Measurements from ENCODE around the gene PLA2G4C.

The PLA2G4C gene

DNA sequence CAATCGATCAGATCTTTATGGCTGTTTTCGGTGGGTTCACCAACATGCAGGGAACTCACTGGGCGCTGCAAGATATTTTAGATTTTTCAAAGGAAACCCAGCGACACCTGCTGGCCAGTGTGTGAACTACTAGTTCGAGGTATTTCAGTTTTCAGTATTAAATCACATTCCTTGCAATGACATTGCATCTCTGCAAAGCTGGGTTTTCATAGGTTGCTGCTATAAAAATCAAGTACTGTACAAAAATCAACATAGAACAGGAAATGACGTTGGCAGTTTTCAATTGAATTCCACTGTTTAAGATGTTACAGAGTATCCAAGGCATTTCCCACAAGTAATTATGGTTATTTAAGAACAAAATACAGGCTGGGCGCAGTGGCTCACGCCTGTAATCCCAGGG, 41.9 kb upstream of the PLA2G4C start:
- H3K27ac ChIP-seq (ENCODE audit: low read depth, low read length, poor library complexity, severe bottlenecking): no peak overlapping the region
- TF ChIP-seq, protein P1, sequence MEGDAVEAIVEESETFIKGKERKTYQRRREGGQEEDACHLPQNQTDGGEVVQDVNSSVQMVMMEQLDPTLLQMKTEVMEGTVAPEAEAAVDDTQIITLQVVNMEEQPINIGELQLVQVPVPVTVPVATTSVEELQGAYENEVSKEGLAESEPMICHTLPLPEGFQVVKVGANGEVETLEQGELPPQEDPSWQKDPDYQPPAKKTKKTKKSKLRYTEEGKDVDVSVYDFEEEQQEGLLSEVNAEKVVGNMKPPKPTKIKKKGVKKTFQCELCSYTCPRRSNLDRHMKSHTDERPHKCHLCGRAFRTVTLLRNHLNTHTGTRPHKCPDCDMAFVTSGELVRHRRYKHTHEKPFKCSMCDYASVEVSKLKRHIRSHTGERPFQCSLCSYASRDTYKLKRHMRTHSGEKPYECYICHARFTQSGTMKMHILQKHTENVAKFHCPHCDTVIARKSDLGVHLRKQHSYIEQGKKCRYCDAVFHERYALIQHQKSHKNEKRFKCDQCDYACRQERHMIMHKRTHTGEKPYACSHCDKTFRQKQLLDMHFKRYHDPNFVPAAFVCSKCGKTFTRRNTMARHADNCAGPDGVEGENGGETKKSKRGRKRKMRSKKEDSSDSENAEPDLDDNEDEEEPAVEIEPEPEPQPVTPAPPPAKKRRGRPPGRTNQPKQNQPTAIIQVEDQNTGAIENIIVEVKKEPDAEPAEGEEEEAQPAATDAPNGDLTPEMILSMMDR (IDR thresholded peaks at IDR 0.05; ENCODE audit: low read length): peak; percentile 85
- no peak for TF ChIP-seq EZH2 (IDR thresholded peaks at IDR 0.05; ENCODE audit: borderline replicate concordance, low read length)
- H3K36me3 ChIP-seq (ENCODE audit: insufficient read depth, low read length): peaks cover 58% of the 10 kb centered on the region

DNA sequence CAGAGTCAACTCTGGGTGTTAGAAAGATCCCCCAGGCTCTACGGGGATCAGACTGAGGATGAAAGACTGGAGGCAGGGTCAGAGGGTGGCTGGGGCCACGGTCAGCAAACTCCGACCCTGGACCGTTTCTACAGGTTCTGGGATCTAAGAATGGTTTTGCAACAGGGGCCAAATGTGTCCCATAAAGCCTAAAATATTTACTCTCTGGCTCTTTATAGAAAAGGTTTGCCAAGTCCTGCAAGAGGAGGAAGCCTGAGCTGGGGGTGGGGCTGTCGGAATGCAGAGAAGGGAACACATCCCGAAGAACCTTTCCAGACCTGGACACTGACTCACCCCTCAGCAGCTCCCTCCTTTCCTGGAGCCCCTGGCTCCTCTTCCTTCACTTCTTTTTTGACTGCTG, 38.8 kb upstream of the PLA2G4C start:
- H3K9me2 ChIP-seq (ENCODE audit: low read depth, low read length): no peaks in the 10 kb centered on the region
- no peaks in the 10 kb centered on the region for H4K20me1 ChIP-seq (ENCODE audit: insufficient read depth, low read length)
- no peak overlapping the region for H2AFZ ChIP-seq (ENCODE audit: low read length)
- H3K9ac ChIP-seq (ENCODE audit: low read length): no peak overlapping the region
- H3K9me3 ChIP-seq (ENCODE audit: low read length): no peaks in the 10 kb centered on the region
- H3K4me1 ChIP-seq (ENCODE audit: insufficient read depth, low read length, severe bottlenecking): no peaks in the 10 kb centered on the region
- no peaks in the 10 kb centered on the region for H3K79me2 ChIP-seq (ENCODE audit: insufficient read depth, low read length)
- no peak overlapping the region for H3K4me3 ChIP-seq (ENCODE audit: low read depth, low read length, poor library complexity, severe bottlenecking)
- no peaks in the 10 kb centered on the region for H3K27me3 ChIP-seq (ENCODE audit: insufficient read depth, low read length)
- no peak overlapping the region for H3K4me2 ChIP-seq (ENCODE audit: low read length)
- TF ChIP-seq, protein P1 (IDR thresholded peaks at IDR 0.05; ENCODE audit: low read length): no peak
- no peak for TF ChIP-seq EZH2 (IDR thresholded peaks at IDR 0.05; ENCODE audit: borderline replicate concordance, low read length)
- H3K27ac ChIP-seq (ENCODE audit: low read depth, low read length, poor library complexity, severe bottlenecking): no peak overlapping the region
- no peaks in the 10 kb centered on the region for H3F3A ChIP-seq (ENCODE audit: insufficient read depth, low read length)
- peaks cover 69% of the 10 kb centered on the region for H3K36me3 ChIP-seq (ENCODE audit: insufficient read depth, low read length)

More for the DNA sequence above, 41.9 kb upstream of the PLA2G4C start:
- H3K79me2 ChIP-seq (ENCODE audit: insufficient read depth, low read length): no peaks in the 10 kb centered on the region
- H4K20me1 ChIP-seq (ENCODE audit: insufficient read depth, low read length): no peaks in the 10 kb centered on the region
- no peaks in the 10 kb centered on the region for H3K9me2 ChIP-seq (ENCODE audit: low read depth, low read length)
- H3K9me3 ChIP-seq (ENCODE audit: low read length): no peaks in the 10 kb centered on the region
- no peaks in the 10 kb centered on the region for H3K4me1 ChIP-seq (ENCODE audit: insufficient read depth, low read length, severe bottlenecking)
- no peak overlapping the region for H2AFZ ChIP-seq (ENCODE audit: low read length)
- no peaks in the 10 kb centered on the region for H3F3A ChIP-seq (ENCODE audit: insufficient read depth, low read length)
- H3K9ac ChIP-seq (ENCODE audit: low read length): no peak overlapping the region
- H3K4me3 ChIP-seq (ENCODE audit: low read depth, low read length, poor library complexity, severe bottlenecking): no peak overlapping the region
- no peak overlapping the region for H3K4me2 ChIP-seq (ENCODE audit: low read length)
- H3K27me3 ChIP-seq (ENCODE audit: insufficient read depth, low read length): no peaks in the 10 kb centered on the region

DNA sequence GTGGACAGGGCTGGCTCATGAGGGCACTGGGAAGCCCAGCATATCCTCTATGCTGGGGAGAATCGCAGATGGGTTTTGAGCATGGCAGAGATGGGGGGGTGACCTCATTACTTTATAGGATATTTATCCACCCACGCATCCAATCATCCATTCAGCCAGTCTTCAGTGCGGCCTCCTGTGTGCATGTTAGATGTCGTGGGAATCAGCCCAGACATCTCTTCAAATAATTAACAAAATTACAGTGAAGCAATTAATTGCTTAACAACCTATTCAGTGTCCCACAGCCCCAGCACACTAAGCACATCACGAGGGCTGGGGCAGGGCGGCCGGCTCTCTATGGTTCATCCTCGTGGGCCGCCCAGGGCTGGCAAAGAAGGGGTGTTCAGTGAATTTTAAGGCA, 38.0 kb upstream of the PLA2G4C start:
- Histone ChIP-seq H3K27me3 (ENCODE audit: insufficient read depth, low read length) (no peaks in the 10 kb centered on the region), H3K9me2 (ENCODE audit: low read depth, low read length) (no peaks in the 10 kb centered on the region), H3K4me2 (ENCODE audit: low read length) (no peak overlapping the region), H3K79me2 (ENCODE audit: insufficient read depth, low read length) (no peaks in the 10 kb centered on the region), H3K9ac (ENCODE audit: low read length) (no peak overlapping the region), H3F3A (ENCODE audit: insufficient read depth, low read length) (no peaks in the 10 kb centered on the region), H4K20me1 (ENCODE audit: insufficient read depth, low read length) (no peaks in the 10 kb centered on the region), H3K27ac (ENCODE audit: low read depth, low read length, poor library complexity, severe bottlenecking) (no peak overlapping the region), H2AFZ (ENCODE audit: low read length) (no peak overlapping the region), H3K36me3 (ENCODE audit: insufficient read depth, low read length) (peaks cover 73% of the 10 kb centered on the region), H3K4me1 (ENCODE audit: insufficient read depth, low read length, severe bottlenecking) (no peaks in the 10 kb centered on the region), H3K4me3 (ENCODE audit: low read depth, low read length, poor library complexity, severe bottlenecking) (no peak overlapping the region), H3K9me3 (ENCODE audit: low read length) (no peaks in the 10 kb centered on the region)
- TF ChIP-seq, protein P1 (IDR thresholded peaks at IDR 0.05; ENCODE audit: low read length): no peak
- no peak for TF ChIP-seq EZH2 (IDR thresholded peaks at IDR 0.05; ENCODE audit: borderline replicate concordance, low read length)

All from OCI-LY1 (cell line).